Measurements from ENCODE around the gene RND2.

RND2 gene

GRCh38 chr17:43028221-43028861 lies 3.3 kb downstream of the RND2 start:
- Histone ChIP-seq H3K9ac (ENCODE audit: low read length) (no peak overlapping the region), H3K4me3 (ENCODE audit: low read depth, low read length) (no peak overlapping the region), H4K8ac (ENCODE audit: low read depth, low read length) (no peak overlapping the region), H3K79me2 (ENCODE audit: control insufficient read depth, insufficient read depth, low read length, poor library complexity) (no peaks in the 10 kb centered on the region), H3K18ac (ENCODE audit: low read length) (no peak overlapping the region), H4K12ac (ENCODE audit: low read depth, low read length) (no peak overlapping the region), H3K9me3 (ENCODE audit: insufficient read depth, low read depth, low read length) (no peaks in the 10 kb centered on the region), H3K36me3 (ENCODE audit: control insufficient read depth in 1 of 2, insufficient read depth in 2 of 2, low read length in 2 of 2) (no peaks in the 10 kb centered on the region), H2AFZ (ENCODE audit: insufficient read depth, low read length, poor library complexity) (no peak overlapping the region), H3K4me1 (ENCODE audit: control insufficient read depth in 1 of 2, insufficient read depth in 2 of 2, low read length in 2 of 2) (peaks cover 0 to 6% of the 10 kb centered on the region in 2 experiments), H3K79me1 (ENCODE audit: low read length) (peaks cover 2% of the 10 kb centered on the region), H2BK120ac (ENCODE audit: insufficient read depth, low read length, poor library complexity) (no peak overlapping the region), H3K23ac (ENCODE audit: low read length) (no peak overlapping the region), H3K14ac (ENCODE audit: low read length) (no peak overlapping the region), H3K4ac (ENCODE audit: low read depth, low read length) (no peak overlapping the region), H4K91ac (ENCODE audit: low read depth, low read length) (no peak overlapping the region), H2BK12ac (ENCODE audit: low read length) (no peak overlapping the region), H3K4me2 (ENCODE audit: low read length) (no peak overlapping the region), H3K27ac (ENCODE audit: low read depth, low read length) (no peak overlapping the region), H3K27me3 (ENCODE audit: insufficient read depth, low read length) (no peaks in the 10 kb centered on the region), H2AK5ac (ENCODE audit: low read length) (no peak overlapping the region), H2BK5ac (ENCODE audit: low read depth, low read length, poor library complexity) (no peak overlapping the region)
- whole genome bisulfite sequencing (ENCODE audit: extremely low coverage, insufficient coverage, insufficient read length), result no CpG with 5 or more reads among the region's 17 CpGs
- DNase-seq, result peak; percentile 83 to 88

DNA sequence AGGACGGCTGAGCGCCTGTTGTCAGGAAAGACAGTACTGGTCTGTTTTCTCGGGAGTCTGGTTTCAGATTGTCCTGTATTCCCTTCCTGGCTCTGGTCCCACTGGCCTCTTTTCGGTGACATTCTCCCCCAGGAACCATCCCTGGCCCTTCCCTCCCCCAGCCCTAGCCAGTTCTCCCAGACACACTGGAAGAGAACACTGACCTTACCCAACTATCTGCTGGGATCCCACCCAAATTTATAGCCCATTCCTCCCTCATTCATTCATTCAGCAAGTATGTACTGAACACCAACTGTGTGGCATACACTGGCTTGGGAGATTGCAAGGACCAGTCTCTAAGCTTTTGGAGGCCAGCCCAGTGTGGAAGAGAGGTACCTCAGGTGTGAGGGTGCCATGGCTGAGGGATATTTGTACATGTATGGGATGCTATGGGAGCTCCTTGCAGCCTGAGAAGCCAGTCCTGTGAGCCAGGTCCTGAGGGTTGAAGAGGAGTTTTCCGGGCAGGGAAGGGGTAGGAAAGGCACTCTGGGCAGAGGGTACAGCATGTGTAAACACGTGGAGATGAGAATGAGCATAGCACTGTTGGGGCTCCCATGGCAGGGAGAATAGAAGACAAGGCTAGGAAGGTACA lies 5.2 kb downstream of the RND2 start:
- H4K12ac ChIP-seq (ENCODE audit: low read depth, low read length), result no peak overlapping the region
- no peak overlapping the region for H4K8ac ChIP-seq (ENCODE audit: low read depth, low read length)
- no peak overlapping the region for H3K14ac ChIP-seq (ENCODE audit: low read length)
- H3K27ac ChIP-seq (ENCODE audit: low read depth, low read length), result no peak overlapping the region
- DNase-seq, result no peak
- H3K27me3 ChIP-seq (ENCODE audit: insufficient read depth, low read length), result no peaks in the 10 kb centered on the region
- no peak overlapping the region for H3K4ac ChIP-seq (ENCODE audit: low read depth, low read length)
- H4K91ac ChIP-seq (ENCODE audit: low read depth, low read length), result no peak overlapping the region
- no peak overlapping the region for H2BK120ac ChIP-seq (ENCODE audit: insufficient read depth, low read length, poor library complexity)
- no peak overlapping the region for H3K23ac ChIP-seq (ENCODE audit: low read length)
- no peak overlapping the region for H3K4me2 ChIP-seq (ENCODE audit: low read length)
- H3K4me1 ChIP-seq (ENCODE audit: control insufficient read depth in 1 of 2, insufficient read depth in 2 of 2, low read length in 2 of 2), result peaks cover 8 to 15% of the 10 kb centered on the region in 2 experiments
- no peak overlapping the region for H2AK5ac ChIP-seq (ENCODE audit: low read length)
- H3K9ac ChIP-seq (ENCODE audit: low read length), result no peak overlapping the region
- H2BK5ac ChIP-seq (ENCODE audit: low read depth, low read length, poor library complexity), result no peak overlapping the region
- no peak overlapping the region for H2AFZ ChIP-seq (ENCODE audit: insufficient read depth, low read length, poor library complexity)
- no peaks in the 10 kb centered on the region for H3K36me3 ChIP-seq (ENCODE audit: control insufficient read depth in 1 of 2, insufficient read depth in 2 of 2, low read length in 2 of 2)
- no peak overlapping the region for H3K4me3 ChIP-seq (ENCODE audit: low read depth, low read length)
- no peaks in the 10 kb centered on the region for H3K79me2 ChIP-seq (ENCODE audit: control insufficient read depth, insufficient read depth, low read length, poor library complexity)
- H3K18ac ChIP-seq (ENCODE audit: low read length), result no peak overlapping the region
- H3K79me1 ChIP-seq (ENCODE audit: low read length), result no peaks in the 10 kb centered on the region
- no CpG with 5 or more reads among the region's 6 CpGs for WGBS (ENCODE audit: extremely low coverage, insufficient coverage, insufficient read length)
- H2BK12ac ChIP-seq (ENCODE audit: low read length), result no peak overlapping the region
- no peaks in the 10 kb centered on the region for H3K9me3 ChIP-seq (ENCODE audit: insufficient read depth, low read depth, low read length)

DNA sequence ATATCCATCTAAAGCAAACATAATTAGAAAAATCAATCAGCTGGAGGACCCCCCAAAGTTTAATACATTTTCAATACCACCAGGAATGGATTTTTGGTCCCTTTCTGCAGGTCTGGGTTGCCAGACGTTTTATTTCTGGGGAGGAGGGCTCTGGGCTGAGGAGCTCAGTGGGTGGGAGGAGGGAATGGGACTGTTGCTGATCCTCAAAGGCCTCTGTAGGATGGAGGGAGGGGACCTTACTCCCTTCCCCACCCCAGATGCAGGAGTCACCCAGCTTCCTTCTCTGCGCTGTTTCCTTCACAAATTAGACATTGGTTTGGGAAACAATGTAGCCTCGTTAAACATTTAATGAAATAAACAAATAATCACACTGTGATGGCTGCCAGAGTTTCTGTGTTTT lies 6.6 kb downstream of the RND2 start:
- Histone ChIP-seq H2BK120ac (ENCODE audit: insufficient read depth, low read length, poor library complexity) (no peak overlapping the region), H3K79me2 (ENCODE audit: control insufficient read depth, insufficient read depth, low read length, poor library complexity) (no peaks in the 10 kb centered on the region), H2AFZ (ENCODE audit: insufficient read depth, low read length, poor library complexity) (no peak overlapping the region), H3K14ac (ENCODE audit: low read length) (no peak overlapping the region), H3K18ac (ENCODE audit: low read length) (no peak overlapping the region), H4K12ac (ENCODE audit: low read depth, low read length) (no peak overlapping the region), H3K23ac (ENCODE audit: low read length) (no peak overlapping the region), H3K79me1 (ENCODE audit: low read length) (no peaks in the 10 kb centered on the region), H3K4me2 (ENCODE audit: low read length) (no peak overlapping the region), H2BK12ac (ENCODE audit: low read length) (no peak overlapping the region), H3K36me3 (ENCODE audit: control insufficient read depth in 1 of 2, insufficient read depth in 2 of 2, low read length in 2 of 2) (no peaks in the 10 kb centered on the region), H4K91ac (ENCODE audit: low read depth, low read length) (no peak overlapping the region), H3K27ac (ENCODE audit: low read depth, low read length) (no peak overlapping the region), H3K4me3 (ENCODE audit: low read depth, low read length) (no peak overlapping the region), H3K4ac (ENCODE audit: low read depth, low read length) (no peak overlapping the region), H3K4me1 (ENCODE audit: control insufficient read depth in 1 of 2, insufficient read depth in 2 of 2, low read length in 2 of 2) (peaks cover 8 to 12% of the 10 kb centered on the region in 2 experiments), H3K27me3 (ENCODE audit: insufficient read depth, low read length) (no peaks in the 10 kb centered on the region), H2BK5ac (ENCODE audit: low read depth, low read length, poor library complexity) (no peak overlapping the region), H4K8ac (ENCODE audit: low read depth, low read length) (no peak overlapping the region), H2AK5ac (ENCODE audit: low read length) (no peak overlapping the region), H3K9me3 (ENCODE audit: insufficient read depth, low read depth, low read length) (no peaks in the 10 kb centered on the region), H3K9ac (ENCODE audit: low read length) (no peak overlapping the region)
- DNase-seq, result no peak
- no CpG with 5 or more reads among the region's 3 CpGs for WGBS (ENCODE audit: extremely low coverage, insufficient coverage, insufficient read length)

DNA sequence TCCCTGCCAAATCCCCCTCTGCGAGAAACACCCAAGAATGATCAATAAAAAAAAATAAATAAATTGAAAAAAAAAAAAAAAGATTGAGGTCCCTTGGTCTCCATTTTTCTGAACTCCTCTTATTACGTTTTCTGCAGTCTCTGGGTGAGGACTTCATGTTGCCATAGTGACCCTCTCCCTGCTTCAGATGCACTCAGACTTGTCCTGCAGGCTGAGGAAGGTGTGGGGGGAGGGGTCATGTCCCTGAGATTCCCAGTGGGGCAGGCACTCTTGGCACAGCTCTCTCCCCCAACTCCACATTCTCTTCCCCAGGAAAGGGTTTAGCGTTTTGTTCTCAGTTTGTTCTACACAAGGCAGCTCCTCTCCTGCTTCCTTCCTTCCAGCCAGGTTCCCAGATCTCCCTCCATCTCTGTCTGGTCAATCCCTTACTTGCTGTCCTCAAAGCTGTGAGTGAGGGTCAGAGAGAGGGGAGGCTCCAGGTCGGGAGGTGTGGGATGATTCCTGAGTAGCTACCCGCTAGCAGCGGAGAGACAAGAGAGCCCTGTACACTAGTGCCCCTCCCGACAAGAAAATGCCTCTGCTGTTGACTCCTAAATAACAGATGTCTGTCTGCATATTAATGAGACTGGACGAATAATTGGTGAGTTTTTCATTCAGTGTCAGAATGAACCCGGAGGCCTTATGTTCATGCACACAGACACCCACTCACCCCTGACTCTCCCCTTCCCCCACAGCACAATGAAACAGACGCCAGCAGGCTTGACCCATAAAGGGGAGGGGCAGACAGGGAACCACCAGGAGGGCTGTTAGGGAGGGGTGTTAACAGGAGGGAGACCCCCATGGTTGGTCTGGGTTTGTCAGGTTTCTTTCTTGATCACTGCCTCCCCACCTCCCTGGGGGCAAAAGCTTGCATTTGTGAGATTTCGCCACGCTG lies 9.2 kb downstream of the RND2 start:
- DNase-seq, result no peak
- Histone ChIP-seq H3K27ac (ENCODE audit: low read depth, low read length) (no peak overlapping the region), H3K4me1 (ENCODE audit: control insufficient read depth in 1 of 2, insufficient read depth in 2 of 2, low read length in 2 of 2) (peaks cover 8 to 12% of the 10 kb centered on the region in 2 experiments), H3K9me3 (ENCODE audit: insufficient read depth, low read depth, low read length) (no peaks in the 10 kb centered on the region), H3K27me3 (ENCODE audit: insufficient read depth, low read length) (no peaks in the 10 kb centered on the region), H2AK5ac (ENCODE audit: low read length) (no peak overlapping the region), H2AFZ (ENCODE audit: insufficient read depth, low read length, poor library complexity) (peak overlapping the region; percentile 11), H3K9ac (ENCODE audit: low read length) (no peak overlapping the region), H3K4me2 (ENCODE audit: low read length) (peak overlapping the region; percentile 56), H3K79me1 (ENCODE audit: low read length) (no peaks in the 10 kb centered on the region), H3K36me3 (ENCODE audit: control insufficient read depth in 1 of 2, insufficient read depth in 2 of 2, low read length in 2 of 2) (no peaks in the 10 kb centered on the region), H3K18ac (ENCODE audit: low read length) (no peak overlapping the region), H4K91ac (ENCODE audit: low read depth, low read length) (no peak overlapping the region), H3K23ac (ENCODE audit: low read length) (no peak overlapping the region), H2BK12ac (ENCODE audit: low read length) (no peak overlapping the region), H4K12ac (ENCODE audit: low read depth, low read length) (no peak overlapping the region), H3K4ac (ENCODE audit: low read depth, low read length) (no peak overlapping the region), H3K79me2 (ENCODE audit: control insufficient read depth, insufficient read depth, low read length, poor library complexity) (no peaks in the 10 kb centered on the region), H2BK5ac (ENCODE audit: low read depth, low read length, poor library complexity) (no peak overlapping the region), H3K4me3 (ENCODE audit: low read depth, low read length) (no peak overlapping the region), H4K8ac (ENCODE audit: low read depth, low read length) (peak overlapping the region; percentile 57), H2BK120ac (ENCODE audit: insufficient read depth, low read length, poor library complexity) (peak overlapping the region; percentile 5), H3K14ac (ENCODE audit: low read length) (no peak overlapping the region)
- WGBS (ENCODE audit: extremely low coverage, insufficient coverage, insufficient read length), result no CpG with 5 or more reads among the region's 12 CpGs
